ENCODE measurements around the gene TSPAN31.

Gene TSPAN31

GRCh38 chr12:57793920-57794319 is 49.1 kb downstream of the TSPAN31 start:
- DNase-seq (ENCODE audit: low read depth) = no peak

DNA sequence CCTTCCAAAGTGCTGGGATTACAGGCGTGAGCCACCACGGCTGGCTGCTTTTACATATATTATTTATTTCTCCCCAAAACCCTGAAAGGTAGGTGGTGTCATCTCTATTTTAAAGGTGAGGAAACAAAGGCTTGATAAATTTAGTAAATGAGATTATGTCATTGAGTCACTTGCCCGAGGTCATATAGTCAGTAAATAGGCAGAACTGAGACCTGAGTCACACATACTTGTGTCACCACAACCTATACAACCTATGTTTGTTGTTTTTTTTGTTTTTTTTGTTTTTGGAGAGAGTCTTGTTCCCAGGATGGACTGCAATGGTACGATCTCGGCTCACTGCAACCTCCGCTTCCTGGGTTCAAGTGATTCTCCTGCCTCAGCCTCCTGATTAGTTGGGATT is 50.5 kb downstream of the TSPAN31 start:
- DNase-seq (ENCODE audit: low read depth) = no peak

DNA sequence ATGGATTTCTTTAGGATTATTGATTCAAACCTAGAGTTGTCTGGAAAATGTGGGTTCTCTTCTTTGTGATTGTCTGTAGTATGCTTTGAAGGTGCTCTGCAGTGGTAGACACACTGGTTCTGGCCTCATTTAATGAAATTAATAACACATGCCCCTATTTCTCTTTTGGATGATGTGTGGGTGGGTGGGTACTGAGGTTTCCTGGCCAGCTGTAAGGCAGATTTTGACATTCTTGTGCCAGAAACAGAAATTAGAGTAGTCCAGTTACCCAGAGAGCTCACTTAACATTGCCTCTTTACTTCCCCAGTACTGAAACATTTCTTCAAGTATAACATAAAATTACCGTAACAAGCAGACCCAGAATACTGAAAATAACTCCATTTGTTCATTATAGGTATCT is 52.2 kb downstream of the TSPAN31 start:
- no peak for DNase-seq (ENCODE audit: low read depth)

DNA sequence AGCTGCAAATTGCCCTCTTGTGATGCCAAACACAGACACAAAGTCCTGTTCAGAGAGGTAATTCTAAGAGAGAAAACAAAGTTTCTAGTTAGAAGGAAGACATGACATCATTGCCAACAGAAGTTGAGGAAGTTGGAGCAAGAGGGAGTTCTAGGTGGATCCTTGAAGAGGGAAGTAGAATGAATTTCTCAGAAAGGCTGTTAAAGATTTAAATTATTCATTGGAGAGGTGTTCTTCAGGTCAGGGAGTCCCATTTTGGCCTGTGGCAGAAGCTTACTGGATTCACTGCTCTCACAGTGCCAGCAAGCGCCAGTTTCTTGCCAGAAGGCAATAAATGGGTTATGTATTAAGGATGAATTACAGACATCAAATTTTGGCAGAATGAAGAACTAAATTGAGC is 53.1 kb downstream of the TSPAN31 start:
- DNase-seq (ENCODE audit: low read depth) = no peak
